PC-3 (cell line): Measurements from ENCODE around the gene SCCPDH. TPM values are rescaled to one million over a fixed set of nuclear protein-coding genes. Genes with fewer than 3 reads are reported as not detected.
"Not testable (repeated sequence)": the region's sequence is repeated elsewhere in the genome, so short reads cannot be mapped to it uniquely, and the experiment has no call there.

Experiments
- ATAC-seq: fragments of 200-7000 bp; cut with Tn5 transposase; 2 replicates; pipeline ENCODE4 v1.9.1; 2020; ENCODE audit warnings: mild to moderate bottlenecking, moderate library complexity
- BruUV-seq: library from RNA; stranded (reverse); fragments of 400-500 nt; replicated peaks from 2 replicates; lab custom pipeline; 2021; lab: Mats Ljungman, UMichigan
- CTCF ChIA-PET: fragments of 300-600 bp; sonication (Branson Sonifier 250); formaldehyde crosslinking; loops from one replicate; lab custom pipeline; 2022; ENCODE audit warnings: antibody characterized with exemption; lab: Charles Lee
- POLR2A ChIA-PET: fragments of 300-600 bp; sonication (Branson Sonifier 250); formaldehyde crosslinking; loops from one replicate; lab custom pipeline; 2022; ENCODE audit warnings: antibody characterized with exemption; ENCODE audit not compliant: unreplicated experiment; lab: Charles Lee
- DNase-seq: peaks from one replicate; pipeline ENCODE4 v3.0.0-alpha.2; 2015
- H2AFZ ChIP-seq: fragments of 300-600 bp; sonication (generic); 2 replicates; pipeline ENCODE4 v1.6.0; 2016; ENCODE audit warnings: antibody characterized with exemption, low read length
- H3F3A ChIP-seq: fragments of 300-600 bp; sonication (generic); one replicate; pipeline ENCODE4 v1.6.0; 2017; ENCODE audit warnings: antibody characterized with exemption, low read length, control low read depth, mild to moderate bottlenecking; ENCODE audit not compliant: unreplicated experiment
- H3K27ac ChIP-seq: fragments of 300-600 bp; sonication (generic); 2 replicates; pipeline ENCODE4 v1.5.1; 2016; ENCODE audit warnings: mild to moderate bottlenecking, low read length
- H3K27me3 ChIP-seq: fragments of 300-600 bp; sonication (generic); 2 replicates; pipeline ENCODE4 v1.6.1; 2016; ENCODE audit warnings: low read length, mixed read lengths
- H3K36me3 ChIP-seq: fragments of 300-600 bp; sonication (generic); 2 replicates; pipeline ENCODE4 v1.6.1; 2016; ENCODE audit warnings: low read depth, mixed run types, low read length, mixed read lengths
- H3K4me1 ChIP-seq: fragments of 300-600 bp; sonication (generic); 2 replicates; pipeline ENCODE4 v1.5.1; 2016; ENCODE audit warnings: low read length; ENCODE audit not compliant: insufficient read depth
- H3K4me2 ChIP-seq: fragments of 300-600 bp; sonication (generic); 2 replicates; pipeline ENCODE4 v1.6.0; 2016; ENCODE audit warnings: low read length
- H3K4me3 ChIP-seq: fragments of 300-600 bp; sonication (generic); 2 replicates; pipeline ENCODE4 v1.5.1; 2016; ENCODE audit warnings: mild to moderate bottlenecking, low read length, mixed read lengths
- H3K79me2 ChIP-seq: fragments of 300-600 bp; sonication (generic); 2 replicates; pipeline ENCODE4 v1.6.1; 2017; ENCODE audit warnings: low read length, mixed read lengths
- H3K9ac ChIP-seq: fragments of 300-600 bp; sonication (generic); 2 replicates; pipeline ENCODE4 v1.6.0; 2016; ENCODE audit warnings: mild to moderate bottlenecking, low read length
- H3K9me2 ChIP-seq: fragments of 300-600 bp; sonication (generic); replicated peaks from 2 replicates; pipeline ENCODE4 v1.6.1; 2016; ENCODE audit warnings: mixed run types, low read length, mixed read lengths
- H3K9me3 ChIP-seq: fragments of 300-600 bp; sonication (generic); 2 replicates; pipeline ENCODE4 v1.6.1; 2016; ENCODE audit warnings: low read length, mixed read lengths
- H4K20me1 ChIP-seq: fragments of 300-600 bp; sonication (generic); 2 replicates; pipeline ENCODE4 v1.6.1; 2016; ENCODE audit warnings: low read length, mixed read lengths
- CTCF ChIP-seq: fragments of 300-600 bp; sonication (generic); conservative IDR thresholded peaks from 2 replicates; pipeline ENCODE4 v1.5.1; 2017; ENCODE audit warnings: antibody characterized with exemption, low read depth, mild to moderate bottlenecking, low read length
- EZH2 ChIP-seq: fragments of 300-600 bp; sonication (generic); IDR thresholded peaks from one replicate; pipeline ENCODE4 v1.6.1; 2017; ENCODE audit warnings: antibody characterized with exemption, mild to moderate bottlenecking, low read length; ENCODE audit not compliant: unreplicated experiment
- EZH2phosphoT487 ChIP-seq: fragments of 300-600 bp; sonication (generic); IDR thresholded peaks from 2 replicates; pipeline ENCODE4 v1.6.1; 2018; ENCODE audit warnings: mild to moderate bottlenecking, antibody characterized with exemption, low read length, borderline replicate concordance
- intact Hi-C: fragments of 100-400 bp; cut with micrococcal nuclease; formaldehyde crosslinking; loops from 2 replicates; pipeline ENCODE4 v1.9.0; 2023
- total RNA-seq: library from RNA; depleted of rRNA; stranded (reverse); fragments of >200 nt; gene quantifications from 2 replicates; pipeline ENCODE4 v1.2.3, GENCODE V29; 2014

The SCCPDH gene
- total RNA-seq, 1 experiment from 2014 or later = 50.8 TPM

GRCh38 chr1:246711548-246712003 lies 12.6 kb upstream of the SCCPDH start:
- CTCF ChIA-PET = no interaction called here
- POLR2A ChIA-PET = no interaction called here

GRCh38 chr1:246712428-246712827 lies 11.8 kb upstream of the SCCPDH start:
- H2AFZ ChIP-seq, H3K9ac ChIP-seq, H3F3A ChIP-seq, H3K27me3 ChIP-seq, H3K4me1 ChIP-seq, intact Hi-C loops, POLR2A ChIA-PET, H3K9me2 ChIP-seq, H3K9me3 ChIP-seq, H3K4me2 ChIP-seq, H3K27ac ChIP-seq, H3K36me3 ChIP-seq, H4K20me1 ChIP-seq, H3K4me3 ChIP-seq, H3K79me2 ChIP-seq, BruUV-seq, DNase-seq, ATAC-seq, CTCF ChIA-PET: not testable (repeated sequence)

More at GRCh38 chr1:246711548-246712003, 12.6 kb upstream of the SCCPDH start:
- no peak for DNase-seq
- no peak for TF ChIP-seq CTCF
- TF ChIP-seq EZH2 = no peak
- no peak for TF ChIP-seq EZH2phosphoT487
- intact Hi-C loops = no loop called here
- Histone ChIP-seq H3F3A (no peaks in the 10 kb centered on the region), H2AFZ (no peak overlapping the region), H3K36me3 (no peaks in the 10 kb centered on the region), H3K79me2 (no peaks in the 10 kb centered on the region), H4K20me1 (no peaks in the 10 kb centered on the region), H3K4me3 (no peak overlapping the region), H3K9me3 (no peaks in the 10 kb centered on the region), H3K27ac (no peak overlapping the region), H3K9me2 (no peaks in the 10 kb centered on the region), H3K4me1 (no peaks in the 10 kb centered on the region), H3K4me2 (no peak overlapping the region), H3K9ac (no peak overlapping the region), H3K27me3 (no peaks in the 10 kb centered on the region)
- ATAC-seq = no peak
- no TSS peak for BruUV-seq

DNA sequence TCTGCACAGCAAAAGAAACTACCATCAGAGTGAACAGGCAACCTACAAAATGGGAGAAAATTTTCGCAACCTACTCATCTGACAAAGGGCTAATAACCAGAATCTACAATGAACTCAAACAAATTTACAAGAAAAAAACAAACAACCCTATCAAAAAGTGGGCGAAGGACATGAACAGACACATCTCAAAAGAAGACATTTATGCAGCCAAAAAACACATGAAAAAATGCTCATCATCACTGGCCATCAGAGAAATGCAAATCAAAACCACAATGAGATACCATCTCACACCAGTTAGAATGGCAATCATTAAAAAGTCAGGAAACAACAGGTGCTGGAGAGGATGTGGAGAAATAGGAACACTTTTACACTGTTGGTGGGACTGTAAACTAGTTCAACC lies 4.8 kb upstream of the SCCPDH start:
- H3K4me3 ChIP-seq, H3K9me3 ChIP-seq, H3K4me1 ChIP-seq, DNase-seq, CTCF ChIA-PET, H3K9me2 ChIP-seq, H3K27ac ChIP-seq, BruUV-seq, H4K20me1 ChIP-seq, H3K4me2 ChIP-seq, H3K79me2 ChIP-seq, POLR2A ChIA-PET, H3K9ac ChIP-seq, H3K36me3 ChIP-seq, intact Hi-C loops, ATAC-seq, H2AFZ ChIP-seq, H3K27me3 ChIP-seq, H3F3A ChIP-seq: not testable (repeated sequence)

DNA sequence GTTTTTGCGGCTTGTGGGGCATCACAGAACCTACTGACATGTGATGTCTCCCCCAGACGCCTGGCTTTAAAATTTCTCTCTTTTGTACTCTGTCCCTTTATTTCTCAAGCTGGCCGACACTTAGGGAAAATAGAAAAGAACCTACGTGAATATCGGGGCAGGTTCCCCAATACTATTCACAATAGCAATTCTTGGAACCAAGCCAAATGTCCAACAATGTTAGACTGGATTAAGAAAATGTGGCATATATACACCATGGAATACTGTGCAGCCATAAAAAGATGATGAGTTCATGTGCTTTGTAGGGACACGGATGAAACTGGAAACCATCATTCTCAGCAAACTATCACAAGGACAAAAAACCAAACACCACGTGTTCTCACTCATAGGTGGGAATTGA lies 3.4 kb upstream of the SCCPDH start:
- H3K36me3 ChIP-seq, H3K27ac ChIP-seq, H3K4me2 ChIP-seq, CTCF ChIA-PET, H4K20me1 ChIP-seq, H3K27me3 ChIP-seq, H3K9me2 ChIP-seq, H3K4me3 ChIP-seq, H3K4me1 ChIP-seq, H3K9ac ChIP-seq, ATAC-seq, H3K9me3 ChIP-seq, DNase-seq, H3F3A ChIP-seq, intact Hi-C loops, H2AFZ ChIP-seq, BruUV-seq: not testable (repeated sequence)
- peaks cover 14% of the 10 kb centered on the region for H3K79me2 ChIP-seq
- POLR2A ChIA-PET = interaction anchor here (0.6 kb wide), 1 partner anchor 17 kb away, joined by 24 read pairs; no protein-coding TSS in a partner anchor
